22Rv1 (cell line): ENCODE data around the gene SCUBE3.

Experiments
- H3K27ac ChIP-seq: fragments of 450-650 bp; 2 replicates; pipeline ENCODE4 v1.5.1; 2017
- ZFX ChIP-seq: fragments of 450-650 bp; IDR thresholded peaks from 2 replicates; pipeline ENCODE4 v1.6.1; 2017; ENCODE audit warnings: antibody characterized with exemption, borderline replicate concordance
- TF ChIP-seq, protein P1 (sequence below): fragments of 450-650 bp; IDR thresholded peaks from 2 replicates; pipeline ENCODE4 v1.5.1; 2017; ENCODE audit warnings: mild to moderate bottlenecking

The SCUBE3 gene

DNA sequence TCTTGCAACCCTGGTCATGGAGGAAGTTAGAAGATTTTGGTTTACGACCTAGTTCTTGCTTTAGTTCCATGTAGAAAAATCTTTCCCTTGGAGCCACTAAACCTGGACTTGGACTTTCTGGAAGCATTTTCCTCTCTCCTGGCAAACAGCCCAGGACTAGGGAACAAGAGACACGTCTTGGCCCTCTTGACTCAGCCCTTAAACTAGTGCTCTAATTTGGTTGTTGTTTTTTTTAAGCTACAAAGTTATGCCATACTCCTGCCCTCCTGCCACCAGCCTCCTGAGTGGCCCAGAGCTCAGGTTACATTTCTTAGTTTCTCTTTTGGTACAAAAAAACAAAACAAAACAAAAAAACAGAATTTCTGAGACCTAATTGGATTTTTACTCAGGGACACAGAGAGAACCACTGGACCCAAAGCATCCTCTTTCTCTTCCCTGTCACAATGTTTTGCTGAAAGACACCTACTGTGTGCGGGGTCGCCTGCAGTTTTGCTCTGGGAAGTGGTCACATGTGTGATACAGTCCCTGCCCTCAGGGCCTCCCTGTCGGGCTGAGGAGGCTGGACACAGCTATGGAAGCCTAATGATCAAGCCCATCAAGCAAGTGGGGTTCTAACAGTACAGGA is 32.3 kb upstream of the SCUBE3 start:
- no peak overlapping the region for H3K27ac ChIP-seq
- no peak for TF ChIP-seq ZFX
- TF ChIP-seq, protein P1, sequence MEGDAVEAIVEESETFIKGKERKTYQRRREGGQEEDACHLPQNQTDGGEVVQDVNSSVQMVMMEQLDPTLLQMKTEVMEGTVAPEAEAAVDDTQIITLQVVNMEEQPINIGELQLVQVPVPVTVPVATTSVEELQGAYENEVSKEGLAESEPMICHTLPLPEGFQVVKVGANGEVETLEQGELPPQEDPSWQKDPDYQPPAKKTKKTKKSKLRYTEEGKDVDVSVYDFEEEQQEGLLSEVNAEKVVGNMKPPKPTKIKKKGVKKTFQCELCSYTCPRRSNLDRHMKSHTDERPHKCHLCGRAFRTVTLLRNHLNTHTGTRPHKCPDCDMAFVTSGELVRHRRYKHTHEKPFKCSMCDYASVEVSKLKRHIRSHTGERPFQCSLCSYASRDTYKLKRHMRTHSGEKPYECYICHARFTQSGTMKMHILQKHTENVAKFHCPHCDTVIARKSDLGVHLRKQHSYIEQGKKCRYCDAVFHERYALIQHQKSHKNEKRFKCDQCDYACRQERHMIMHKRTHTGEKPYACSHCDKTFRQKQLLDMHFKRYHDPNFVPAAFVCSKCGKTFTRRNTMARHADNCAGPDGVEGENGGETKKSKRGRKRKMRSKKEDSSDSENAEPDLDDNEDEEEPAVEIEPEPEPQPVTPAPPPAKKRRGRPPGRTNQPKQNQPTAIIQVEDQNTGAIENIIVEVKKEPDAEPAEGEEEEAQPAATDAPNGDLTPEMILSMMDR, result no peak

DNA sequence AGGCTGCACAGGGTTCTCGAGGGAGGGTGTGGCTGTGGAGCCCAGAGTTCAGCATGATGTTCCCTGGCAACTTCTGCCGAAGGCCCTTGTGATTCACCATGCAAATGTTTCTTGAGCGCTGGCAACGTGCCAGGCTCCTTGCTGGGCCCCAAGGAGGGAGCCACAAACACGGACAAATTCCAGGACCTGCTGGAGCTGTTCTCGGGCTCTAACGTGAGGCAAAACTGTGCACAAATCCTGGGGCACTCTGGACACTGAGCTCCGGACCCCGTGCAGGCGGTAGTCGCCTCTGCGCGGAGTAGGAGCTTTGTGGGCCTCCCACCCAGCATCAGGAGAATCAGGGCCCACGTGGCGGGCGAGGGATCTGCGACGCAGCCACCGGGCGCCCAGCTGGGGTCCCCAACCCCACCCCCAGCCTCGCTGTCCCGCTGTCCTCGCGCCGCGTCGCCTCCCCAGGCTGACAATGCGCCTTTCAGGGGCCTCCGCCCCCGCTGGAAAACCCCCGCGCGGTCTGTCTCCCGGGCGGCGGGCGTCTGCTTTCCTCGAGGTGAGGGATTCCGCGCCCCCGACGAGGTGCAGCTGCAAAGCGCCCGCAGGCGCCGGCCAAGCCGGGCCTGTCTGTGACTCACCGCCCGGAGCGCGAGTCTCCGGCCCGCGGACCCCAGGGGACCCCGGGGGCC is 31.7 kb upstream of the SCUBE3 start:
- H3K27ac ChIP-seq, result no peak overlapping the region
- TF ChIP-seq, protein P1, result no peak
- no peak for TF ChIP-seq ZFX

DNA sequence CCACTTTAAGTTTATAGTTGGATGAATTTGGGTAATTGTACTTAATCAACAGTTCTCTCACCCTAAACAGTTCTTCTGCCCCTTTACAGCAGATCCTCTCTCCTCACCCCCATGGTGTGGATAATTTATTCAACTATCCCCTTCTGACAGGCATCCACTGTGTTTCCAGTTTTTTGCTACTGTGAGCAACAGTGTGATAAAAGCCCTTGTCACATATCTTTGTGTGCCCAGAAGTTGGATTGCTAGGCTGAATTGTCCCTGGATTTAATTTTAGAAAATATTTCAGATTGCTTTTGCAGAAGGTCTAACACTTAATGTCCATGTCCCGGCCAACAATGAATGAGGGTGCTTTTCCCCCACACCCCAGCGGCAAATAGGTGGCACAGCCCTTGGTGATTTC is 30.5 kb upstream of the SCUBE3 start:
- TF ChIP-seq ZFX, result no peak
- TF ChIP-seq, protein P1, result no peak
- H3K27ac ChIP-seq, result no peak overlapping the region

DNA sequence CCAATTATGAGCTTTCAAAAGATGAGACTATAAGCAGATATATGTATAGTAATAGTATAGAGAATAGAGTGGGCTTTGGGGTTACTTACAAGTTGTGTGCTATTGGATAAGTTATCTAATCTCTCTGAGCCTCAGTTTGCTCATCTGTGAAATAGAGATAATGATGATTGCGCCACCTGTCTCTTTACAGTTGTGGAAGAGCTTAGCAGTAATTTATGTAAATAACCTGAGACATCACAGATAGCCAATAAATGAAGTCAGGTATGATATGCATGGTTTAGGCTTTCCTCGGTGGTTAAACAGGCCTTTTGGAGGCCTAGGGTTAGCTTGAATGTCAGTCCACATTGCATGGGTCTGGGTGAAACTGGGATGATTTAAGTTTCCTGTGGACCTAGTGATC is 29.8 kb upstream of the SCUBE3 start:
- no peak for TF ChIP-seq ZFX
- TF ChIP-seq, protein P1, result no peak
- no peak overlapping the region for H3K27ac ChIP-seq

DNA sequence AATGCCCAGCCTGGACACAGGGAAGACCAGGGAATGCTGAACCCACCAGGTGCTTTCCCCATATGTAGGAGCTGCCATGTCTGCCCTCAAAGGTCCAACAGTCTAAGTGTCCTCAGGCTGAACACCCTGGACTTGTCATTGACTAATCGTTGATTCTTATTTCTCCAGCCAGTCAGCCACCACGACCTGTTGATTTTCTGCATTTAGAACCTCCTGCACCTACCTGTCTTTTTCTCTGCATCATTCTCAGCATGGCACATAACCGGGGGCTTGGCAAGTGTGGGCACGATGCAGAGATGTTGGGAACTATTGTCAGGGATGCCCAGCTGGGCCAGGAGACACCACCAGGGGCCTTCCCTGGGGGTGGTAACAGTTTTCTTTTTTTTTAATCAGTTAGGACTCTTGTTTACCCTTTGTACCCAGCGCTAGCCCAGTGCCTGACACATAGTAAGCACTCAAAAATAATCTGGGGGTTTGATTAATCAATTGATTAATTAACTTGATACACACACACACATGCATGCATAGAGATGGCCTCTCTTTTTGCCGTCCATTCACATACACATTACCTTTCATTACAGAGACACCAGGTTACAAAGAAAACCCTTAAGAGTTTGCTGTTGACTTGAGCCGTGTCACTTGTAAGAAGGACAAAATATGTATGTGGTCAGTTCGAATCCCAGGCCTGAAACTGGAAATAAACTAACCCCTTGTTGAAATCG is 29.0 kb upstream of the SCUBE3 start:
- no peak overlapping the region for H3K27ac ChIP-seq
- TF ChIP-seq, protein P1, result no peak
- no peak for TF ChIP-seq ZFX

DNA sequence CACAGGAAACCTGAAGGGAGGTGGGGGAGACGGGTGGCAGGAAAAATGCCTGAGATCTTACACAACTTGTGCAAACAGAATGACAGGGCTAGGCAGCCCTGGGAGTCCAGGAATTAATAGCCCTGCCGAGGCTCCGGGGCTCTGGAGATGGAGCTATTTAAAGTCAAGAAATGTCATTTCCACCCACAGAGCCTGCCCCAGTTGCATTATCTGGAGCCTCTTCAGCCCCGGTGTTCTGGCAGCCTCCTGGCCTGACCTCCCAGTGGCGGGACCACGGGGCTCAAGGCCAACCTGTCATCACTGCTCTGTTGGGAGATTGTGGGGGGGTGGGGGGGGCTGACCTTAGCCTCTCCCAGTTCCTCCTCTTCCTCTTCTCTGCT is 28.5 kb upstream of the SCUBE3 start:
- TF ChIP-seq, protein P1, result no peak
- no peak for TF ChIP-seq ZFX
- H3K27ac ChIP-seq, result no peak overlapping the region

DNA sequence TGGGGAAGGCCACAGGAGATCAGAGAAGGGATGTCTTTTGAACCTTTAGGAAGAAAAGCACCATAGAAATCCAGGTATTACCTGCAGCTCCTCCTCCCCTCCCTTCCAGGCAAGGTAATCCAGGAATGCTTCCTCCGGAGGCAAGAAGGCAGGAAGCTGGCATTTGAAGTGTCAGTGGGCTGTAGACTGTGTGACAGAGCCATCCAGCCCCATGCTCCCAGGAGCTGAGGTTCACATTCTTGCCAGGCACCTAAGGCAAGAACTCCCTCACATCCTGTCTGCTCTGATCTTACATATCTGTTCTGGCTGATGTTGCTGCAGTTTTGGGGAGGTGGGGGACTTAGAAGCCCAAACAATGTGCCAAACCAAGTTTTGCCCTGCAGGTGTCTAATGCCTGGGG is 27.8 kb upstream of the SCUBE3 start:
- H3K27ac ChIP-seq, result no peak overlapping the region
- TF ChIP-seq, protein P1, result no peak
- no peak for TF ChIP-seq ZFX
